ENCODE results near the gene LMAN2.

Gene LMAN2

GRCh38 chr5:177319913-177320588 lies 31.4 kb downstream of the LMAN2 start:
- H3K4me3 Mint-ChIP-seq: no peak overlapping the region
- peaks cover 4% of the 10 kb centered on the region for H3K36me3 Mint-ChIP-seq (ENCODE audit: low read depth)

GRCh38 chr5:177317959-177318377 lies 33.5 kb downstream of the LMAN2 start:
- H3K9me3 Mint-ChIP-seq: no peaks in the 10 kb centered on the region
- H3K36me3 Mint-ChIP-seq (ENCODE audit: low read depth): peaks cover 4% of the 10 kb centered on the region
- peak; percentile 38 for ATAC-seq
- H3K27me3 Mint-ChIP-seq: no peaks in the 10 kb centered on the region
- peak; percentile 82 for DNase-seq
- no peak overlapping the region for H3K4me3 Mint-ChIP-seq
- H3K4me1 Mint-ChIP-seq: peaks cover 20% of the 10 kb centered on the region
- peak overlapping the region; percentile 35 for H3K27ac Mint-ChIP-seq

More at GRCh38 chr5:177319913-177320588, 31.4 kb downstream of the LMAN2 start:
- no peak overlapping the region for H3K27ac Mint-ChIP-seq
- no peaks in the 10 kb centered on the region for H3K27me3 Mint-ChIP-seq
- H3K9me3 Mint-ChIP-seq: no peaks in the 10 kb centered on the region
- DNase-seq (no peak), ATAC-seq (peak; percentile 72)
- H3K4me1 Mint-ChIP-seq: peaks cover 25% of the 10 kb centered on the region

- Mint-ChIP-seq H3K36me3 (ENCODE audit: low read depth) (peaks cover 2% of the 10 kb centered on the region), H3K9me3 (no peaks in the 10 kb centered on the region), H3K4me1 (peaks cover 28% of the 10 kb centered on the region), H3K27ac (no peak overlapping the region), H3K27me3 (no peaks in the 10 kb centered on the region), H3K4me3 (no peak overlapping the region)
- ATAC-seq (no peak), DNase-seq (no peak)
These were observed 35.5 kb downstream of the LMAN2 start for GRCh38 chr5:177316005-177316404.

GRCh38 chr5:177315411-177315810 lies 36.1 kb downstream of the LMAN2 start:
- no peaks in the 10 kb centered on the region for H3K27me3 Mint-ChIP-seq
- peaks cover 28% of the 10 kb centered on the region for H3K4me1 Mint-ChIP-seq
- no peaks in the 10 kb centered on the region for H3K9me3 Mint-ChIP-seq
- ATAC-seq (no peak), DNase-seq (no peak)
- peaks cover 2% of the 10 kb centered on the region for H3K36me3 Mint-ChIP-seq (ENCODE audit: low read depth)
- no peak overlapping the region for H3K4me3 Mint-ChIP-seq
- H3K27ac Mint-ChIP-seq: no peak overlapping the region

- no peaks in the 10 kb centered on the region for H3K27me3 Mint-ChIP-seq
- H3K27ac Mint-ChIP-seq: no peak overlapping the region
- peaks cover 2% of the 10 kb centered on the region for H3K36me3 Mint-ChIP-seq (ENCODE audit: low read depth)
- no peak for DNase-seq
- H3K9me3 Mint-ChIP-seq: no peaks in the 10 kb centered on the region
- H3K4me1 Mint-ChIP-seq: peaks cover 25% of the 10 kb centered on the region
- H3K4me3 Mint-ChIP-seq: no peak overlapping the region
- ATAC-seq: no peak
These were observed 36.8 kb downstream of the LMAN2 start for GRCh38 chr5:177314376-177315342.

- Mint-ChIP-seq H3K27ac (no peak overlapping the region), H3K9me3 (no peaks in the 10 kb centered on the region), H3K36me3 (ENCODE audit: low read depth) (peaks cover 2% of the 10 kb centered on the region), H3K27me3 (no peaks in the 10 kb centered on the region), H3K4me1 (peaks cover 32% of the 10 kb centered on the region), H3K4me3 (peak overlapping the region; percentile 84)
- no peak for DNase-seq
- ATAC-seq: no peak
These were observed 37.8 kb downstream of the LMAN2 start for GRCh38 chr5:177313561-177314259.

GRCh38 chr5:177312649-177313181 lies 38.8 kb downstream of the LMAN2 start:
- ATAC-seq (peak; percentile 37), DNase-seq (peak; percentile 57)
- peaks cover 27% of the 10 kb centered on the region for H3K4me1 Mint-ChIP-seq
- peak overlapping the region; percentile 82 for H3K27ac Mint-ChIP-seq
- H3K27me3 Mint-ChIP-seq: no peaks in the 10 kb centered on the region
- H3K36me3 Mint-ChIP-seq (ENCODE audit: low read depth): peaks cover 2% of the 10 kb centered on the region
- peak overlapping the region; percentile 84 for H3K4me3 Mint-ChIP-seq
- H3K9me3 Mint-ChIP-seq: no peaks in the 10 kb centered on the region

- Mint-ChIP-seq H3K4me3 (peak within 1 kb of the TSS; percentile 84), H3K27ac (peak within 1 kb of the TSS; percentile 82), H3K9me3 (no peaks in the 10 kb centered on the region), H3K36me3 (ENCODE audit: low read depth) (peaks cover 3% of the 10 kb centered on the region), H3K4me1 (peaks cover 28% of the 10 kb centered on the region), H3K27me3 (no peaks in the 10 kb centered on the region)
- DNase-seq: peak; percentile 98
- ATAC-seq: peak; percentile 78
These were observed 39.5 kb downstream of the LMAN2 start, which contains the start of gene MXD3 for GRCh38 chr5:177311723-177312648. TSS of gene MXD3 (minus strand) at chr5:177311898. CDS start at chr5:177311830, 68 bp downstream.

GRCh38 chr5:177311392-177311722 lies 40.1 kb downstream of the LMAN2 start:
- Mint-ChIP-seq H3K36me3 (ENCODE audit: low read depth) (peaks cover 8% of the 10 kb centered on the region), H3K27ac (no peak overlapping the region), H3K4me1 (peaks cover 33% of the 10 kb centered on the region), H3K27me3 (no peaks in the 10 kb centered on the region), H3K4me3 (peak overlapping the region; percentile 84), H3K9me3 (no peaks in the 10 kb centered on the region)
- no peak for ATAC-seq
- no peak for DNase-seq

- no peak for DNase-seq
- H3K27ac Mint-ChIP-seq: peak overlapping the region; percentile 67
- peaks cover 37% of the 10 kb centered on the region for H3K4me1 Mint-ChIP-seq
- H3K27me3 Mint-ChIP-seq: no peaks in the 10 kb centered on the region
- no peaks in the 10 kb centered on the region for H3K9me3 Mint-ChIP-seq
- ATAC-seq: no peak
- peak overlapping the region; percentile 84 for H3K4me3 Mint-ChIP-seq
- H3K36me3 Mint-ChIP-seq (ENCODE audit: low read depth): peaks cover 13% of the 10 kb centered on the region
These were observed 40.6 kb downstream of the LMAN2 start for GRCh38 chr5:177310757-177311391.

GRCh38 chr5:177310332-177310731 lies 41.1 kb downstream of the LMAN2 start:
- Mint-ChIP-seq H3K27me3 (no peaks in the 10 kb centered on the region), H3K9me3 (no peaks in the 10 kb centered on the region), H3K36me3 (ENCODE audit: low read depth) (peaks cover 18% of the 10 kb centered on the region), H3K4me1 (peaks cover 43% of the 10 kb centered on the region), H3K4me3 (peak overlapping the region; percentile 84), H3K27ac (peak overlapping the region; percentile 67)
- DNase-seq: no peak
- no peak for ATAC-seq

- Mint-ChIP-seq H3K9me3 (no peaks in the 10 kb centered on the region), H3K4me3 (peak overlapping the region; percentile 52), H3K4me1 (peaks cover 50% of the 10 kb centered on the region), H3K36me3 (ENCODE audit: low read depth) (peaks cover 26% of the 10 kb centered on the region), H3K27me3 (no peaks in the 10 kb centered on the region), H3K27ac (no peak overlapping the region)
- ATAC-seq (peak; percentile 9), DNase-seq (peak; percentile 77)
These were observed 41.9 kb downstream of the LMAN2 start for GRCh38 chr5:177309351-177310191.

All from activated naive CD8-positive, alpha-beta T cell treated with anti-CD3 and anti-CD28 coated beads, Interleukin-2, amount 50 U/mL, for 24 hours (primary cell).